ENCODE results near the gene USP25. TPM values are rescaled to one million over a fixed set of nuclear protein-coding genes. Genes with fewer than 3 reads are reported as not detected.

USP25 gene
- 8.6 to 13.3 TPM (median 11.0 TPM) in 5 replicates for total RNA-seq (2022; extraction: Qiagen RNA extraction)

DNA sequence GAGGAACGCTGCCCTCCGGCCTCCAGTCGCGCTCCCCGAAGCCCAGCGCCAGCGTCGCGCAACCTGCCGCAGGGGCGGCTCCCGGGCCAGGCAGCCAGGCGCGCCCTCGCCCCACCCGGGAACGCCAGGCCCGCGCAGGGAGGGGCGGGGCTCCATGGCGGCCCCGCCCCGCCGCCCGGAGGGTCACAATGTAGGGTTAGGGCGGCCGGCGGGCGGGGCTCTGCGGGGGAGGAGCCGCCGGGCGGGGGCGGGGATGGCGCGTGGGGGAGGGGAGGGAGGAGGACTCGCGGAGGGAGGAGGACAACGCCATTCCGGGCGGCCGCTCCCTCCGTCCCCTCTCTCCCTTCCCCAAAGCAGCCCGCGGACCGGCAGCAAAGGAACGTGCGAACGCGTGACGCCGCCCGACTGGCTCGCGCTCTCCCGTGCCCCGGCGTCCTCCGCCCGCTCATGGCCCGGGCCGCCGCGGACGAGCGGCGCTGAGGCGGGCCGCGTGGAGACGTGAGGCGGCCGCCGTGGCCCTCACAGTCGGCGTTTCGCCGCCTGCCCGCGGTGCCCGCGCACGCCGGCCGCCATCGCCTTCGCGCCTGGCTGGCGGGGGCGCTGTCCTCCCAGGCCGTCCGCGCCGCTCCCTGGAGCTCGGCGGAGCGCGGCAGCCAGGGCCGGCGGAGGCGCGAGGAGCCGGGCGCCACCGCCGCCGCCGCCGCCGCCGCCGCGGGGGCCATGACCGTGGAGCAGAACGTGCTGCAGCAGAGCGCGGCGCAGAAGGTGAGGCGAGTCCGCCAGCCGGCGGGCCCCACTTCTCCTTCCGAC, at the start of gene USP25:
Gene USP25, plus strand, starts transcription at position 309 of the 810 bp plus-strand sequence. Its CDS starts 412 bp downstream, at position 721.

Measured in A549 treated with Hydrocortisone at 1 μM for 4 hours (cell line).